CD8-positive, alpha-beta memory T cell (primary cell): ENCODE measurements around the gene TMEM150C. TPM values are rescaled to one million over a fixed set of nuclear protein-coding genes. Genes with fewer than 3 reads are reported as not detected.
A peak's percentile ranks its signal among the peaks of the same experiment; 100 is the strongest.

ENCODE experiments used
- CTCF ChIA-PET: fragments of 350-600 bp; sonication (Branson Sonifier 250); formaldehyde crosslinking; loops from one replicate; lab custom pipeline; 2021; ENCODE audit warnings: antibody characterized with exemption; lab: Charles Lee
- POLR2A ChIA-PET: fragments of 350-600 bp; sonication (Branson Sonifier 250); formaldehyde crosslinking; loops from one replicate; lab custom pipeline; 2021; ENCODE audit warnings: antibody characterized with exemption; lab: Charles Lee
- DNase-seq, 5 donors: peaks; one replicate each; pipeline versions ENCODE4 v3.0.0 to v3.0.0-alpha.2; 2020 to 2022; ENCODE audit warnings: mixed read lengths in 1 of 5
- H3K27ac ChIP-seq: one replicate; pipeline ENCODE4 v1.7.0; 2013; ENCODE audit warnings: low read depth, mild to moderate bottlenecking, low read length, moderate library complexity
- H3K27me3 ChIP-seq: 2 replicates; pipeline ENCODE4 v1.7.0; 2013; ENCODE audit warnings: low read length, mild to moderate bottlenecking; ENCODE audit not compliant: insufficient read depth, poor library complexity, severe bottlenecking
- H3K36me3 ChIP-seq: 2 replicates; pipeline ENCODE4 v1.7.0; 2013; ENCODE audit warnings: mild to moderate bottlenecking, low read length, moderate library complexity; ENCODE audit not compliant: insufficient read depth
- H3K4me1 ChIP-seq: 2 replicates; pipeline ENCODE4 v1.7.0; 2013; ENCODE audit warnings: mild to moderate bottlenecking, low read length, moderate library complexity; ENCODE audit not compliant: insufficient read depth
- H3K4me3 ChIP-seq: 2 replicates; pipeline ENCODE4 v1.7.0; 2013; ENCODE audit warnings: mild to moderate bottlenecking, low read length
- H3K9me3 ChIP-seq: 2 replicates; pipeline ENCODE4 v1.7.0; 2013; ENCODE audit warnings: mild to moderate bottlenecking, low read length
- H3K27ac Mint-ChIP-seq, 8 donors: one replicate each; pipeline ENCODE4 v1.8.0; 2020 to 2021; ENCODE audit warnings: mixed read lengths in 8 of 8, mild to moderate bottlenecking in 6 of 8, inconsistent platforms in 3 of 8, moderate library complexity in 3 of 8
- H3K27me3 Mint-ChIP-seq, 2 donors: one replicate each; pipeline ENCODE4 v1.8.0; 2020 to 2021; ENCODE audit warnings: mixed read lengths in 2 of 2, mild to moderate bottlenecking in 1 of 2, moderate library complexity in 1 of 2
- H3K36me3 Mint-ChIP-seq, 3 donors: one replicate each; pipeline ENCODE4 v1.8.0; 2020 to 2021; ENCODE audit warnings: mixed read lengths in 3 of 3, inconsistent platforms in 1 of 3, mild to moderate bottlenecking in 1 of 3
- H3K4me1 Mint-ChIP-seq, 3 donors: one replicate each; pipeline ENCODE4 v1.8.0; 2020 to 2021; ENCODE audit warnings: mixed read lengths in 3 of 3, inconsistent platforms in 1 of 3, mild to moderate bottlenecking in 1 of 3
- H3K4me3 Mint-ChIP-seq, 7 donors: one replicate each; pipeline ENCODE4 v1.8.0; 2020 to 2021; ENCODE audit warnings: mixed read lengths in 7 of 7, mild to moderate bottlenecking in 6 of 7, moderate library complexity in 4 of 7, inconsistent platforms in 2 of 7
- H3K9me3 Mint-ChIP-seq, 5 donors: one replicate each; pipeline ENCODE4 v1.8.0; 2020 to 2022; ENCODE audit warnings: mixed read lengths in 5 of 5, mild to moderate bottlenecking in 3 of 5, moderate library complexity in 2 of 5, inconsistent platforms in 1 of 5
- polyA plus RNA-seq: library from polyadenylated mRNA; unstranded; fragments of 300-500 nt; fragmentation: Illumina TruSeq; gene quantifications from one replicate; pipeline ENCODE4 v1.2.3, GENCODE V29; 2021
- total RNA-seq, 2 experiments: library from RNA; stranded (reverse); gene quantifications; one replicate each; pipeline ENCODE4 v1.2.3, GENCODE V29; 2021

The TMEM150C gene
- total and polyA plus RNA-seq, 3 experiments from 2014 or later = 0.17 TPM; not detected in 2

DNA sequence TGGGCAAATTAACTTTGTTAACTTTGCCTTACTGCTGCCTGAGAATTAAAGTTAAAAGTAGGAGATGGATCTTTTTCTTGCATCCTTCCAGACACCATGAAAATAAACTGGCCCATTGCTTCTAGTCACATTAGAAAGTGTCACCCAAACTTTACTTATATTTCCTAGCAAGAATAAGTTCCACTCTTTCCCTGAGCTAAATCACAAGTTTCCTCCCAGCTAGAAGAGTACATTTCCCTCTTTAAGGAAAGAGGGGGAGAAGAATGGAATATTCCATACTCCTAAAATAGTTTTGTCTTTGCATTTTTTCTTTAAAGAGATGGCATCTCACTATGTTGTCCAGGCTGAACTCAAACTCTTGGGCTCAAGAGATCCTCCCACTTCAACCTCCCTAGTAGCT, 53.8 kb downstream of the TMEM150C start:
- H3K27me3 ChIP-seq = no peaks in the 10 kb centered on the region
- H3K36me3 Mint-ChIP-seq = no peaks in the 10 kb centered on the region
- CTCF ChIA-PET = no interaction called here
- no peak overlapping the region for H3K27ac Mint-ChIP-seq
- H3K27me3 Mint-ChIP-seq = peaks cover 3 to 24% of the 10 kb centered on the region in 2 donors
- POLR2A ChIA-PET = no interaction called here
- H3K4me3 ChIP-seq = no peak overlapping the region
- no peaks in the 10 kb centered on the region for H3K4me1 Mint-ChIP-seq
- no peaks in the 10 kb centered on the region for H3K9me3 Mint-ChIP-seq
- no peaks in the 10 kb centered on the region for H3K4me1 ChIP-seq
- H3K4me3 Mint-ChIP-seq = no peak overlapping the region
- no peak overlapping the region for H3K27ac ChIP-seq
- H3K9me3 ChIP-seq = no peaks in the 10 kb centered on the region
- no peaks in the 10 kb centered on the region for H3K36me3 ChIP-seq
- DNase-seq = no peak

- Mint-ChIP-seq H3K4me3 (no peak overlapping the region), H3K27ac (no peak overlapping the region), H3K9me3 (no peaks in the 10 kb centered on the region), H3K4me1 (no peaks in the 10 kb centered on the region), H3K27me3 (no peaks in the 10 kb centered on the region), H3K36me3 (peaks cover 0 to 1% (median 0%) of the 10 kb centered on the region in 3 donors)
- no peak for DNase-seq
- no peaks in the 10 kb centered on the region for H3K27me3 ChIP-seq
- H3K9me3 ChIP-seq = no peaks in the 10 kb centered on the region
- POLR2A ChIA-PET = no interaction called here
- H3K27ac ChIP-seq = no peak overlapping the region
- no peaks in the 10 kb centered on the region for H3K36me3 ChIP-seq
- CTCF ChIA-PET = no interaction called here
- no peaks in the 10 kb centered on the region for H3K4me1 ChIP-seq
- H3K4me3 ChIP-seq = no peak overlapping the region
These were observed 60.7 kb downstream of the TMEM150C start for GRCh38 chr4:82501154-82501442.

DNA sequence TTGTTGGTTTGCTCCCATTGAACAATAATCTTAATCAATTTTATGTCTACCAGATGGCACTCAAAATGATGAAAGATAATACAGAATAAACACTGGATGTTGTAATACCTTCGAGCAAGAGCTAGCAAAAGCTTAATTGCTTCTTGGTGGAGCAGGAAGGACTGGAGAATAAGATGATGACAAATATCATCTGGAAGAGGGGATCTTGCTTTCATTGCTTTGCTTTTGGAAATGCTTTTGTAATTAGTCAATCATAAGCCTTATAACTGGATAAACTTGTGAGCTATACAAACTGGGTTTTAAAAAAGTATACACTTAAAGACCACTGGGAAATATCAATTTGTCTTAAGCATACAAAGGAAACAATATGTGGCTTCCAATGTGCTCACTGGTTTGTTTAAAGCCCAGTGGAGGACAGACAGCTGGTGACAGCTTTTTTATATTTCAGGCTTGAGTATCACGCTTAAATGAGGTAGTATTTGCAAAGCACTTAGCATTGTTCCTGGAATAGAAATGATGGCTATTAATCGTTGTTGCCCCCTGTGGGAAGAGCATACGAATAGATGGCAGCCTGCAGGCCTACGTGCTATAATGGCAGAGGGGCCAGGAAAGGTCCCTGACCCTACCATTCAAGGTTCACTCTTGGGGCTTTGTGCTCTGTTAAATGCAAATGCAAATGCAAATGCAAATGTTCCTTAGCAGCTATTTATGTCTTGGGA, 61.2 kb downstream of the TMEM150C start:
- Histone ChIP-seq H3K4me3 (no peak overlapping the region), H3K27me3 (no peaks in the 10 kb centered on the region), H3K4me1 (no peaks in the 10 kb centered on the region), H3K36me3 (no peaks in the 10 kb centered on the region), H3K9me3 (no peaks in the 10 kb centered on the region), H3K27ac (no peak overlapping the region)
- peak overlapping the region in 1 of 8 donors; percentile 27 for H3K27ac Mint-ChIP-seq
- no peak for DNase-seq
- ChIA-PET POLR2A (no interaction called here), CTCF (no interaction called here)
- H3K36me3 Mint-ChIP-seq = peaks cover 0 to 1% (median 0%) of the 10 kb centered on the region in 3 donors
- no peaks in the 10 kb centered on the region for H3K9me3 Mint-ChIP-seq
- no peak overlapping the region for H3K4me3 Mint-ChIP-seq
- H3K27me3 Mint-ChIP-seq = no peaks in the 10 kb centered on the region
- H3K4me1 Mint-ChIP-seq = no peaks in the 10 kb centered on the region

GRCh38 chr4:82499738-82500434, 61.9 kb downstream of the TMEM150C start:
- H3K9me3 Mint-ChIP-seq = no peaks in the 10 kb centered on the region
- peaks cover 0 to 1% (median 0%) of the 10 kb centered on the region in 3 donors for H3K36me3 Mint-ChIP-seq
- POLR2A ChIA-PET = no interaction called here
- no peak overlapping the region for H3K27ac ChIP-seq
- H3K4me1 Mint-ChIP-seq = no peaks in the 10 kb centered on the region
- H3K36me3 ChIP-seq = no peaks in the 10 kb centered on the region
- CTCF ChIA-PET = no interaction called here
- no peaks in the 10 kb centered on the region for H3K27me3 Mint-ChIP-seq
- no peak overlapping the region for H3K4me3 ChIP-seq
- no peaks in the 10 kb centered on the region for H3K9me3 ChIP-seq
- no peak for DNase-seq
- no peak overlapping the region for H3K4me3 Mint-ChIP-seq
- H3K27ac Mint-ChIP-seq = no peak overlapping the region
- H3K4me1 ChIP-seq = no peaks in the 10 kb centered on the region
- H3K27me3 ChIP-seq = no peaks in the 10 kb centered on the region

DNA sequence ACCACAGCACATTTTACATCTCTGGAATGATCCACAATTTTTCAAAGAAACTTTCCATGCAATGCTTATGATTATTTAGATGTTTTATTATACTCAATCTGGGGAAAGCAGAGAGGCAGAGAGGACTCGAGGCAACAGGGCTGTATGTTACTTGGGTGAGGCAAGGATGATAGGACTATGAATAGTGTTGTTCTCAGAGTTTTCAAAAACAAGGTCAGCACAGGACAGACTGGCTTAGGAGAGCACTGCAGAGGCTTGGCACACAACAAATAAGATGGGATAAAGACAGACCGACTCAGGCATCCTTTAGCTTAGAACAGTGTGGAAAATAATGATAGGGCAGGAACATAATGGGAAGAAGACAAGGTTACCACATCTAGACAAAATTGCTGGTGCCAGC, 65.4 kb downstream of the TMEM150C start:
- ChIA-PET POLR2A (no interaction called here), CTCF (no interaction called here)
- no peaks in the 10 kb centered on the region for H3K9me3 Mint-ChIP-seq
- no peaks in the 10 kb centered on the region for H3K4me1 ChIP-seq
- no peak overlapping the region for H3K4me3 ChIP-seq
- no peak for DNase-seq
- H3K4me3 Mint-ChIP-seq = no peak overlapping the region
- H3K9me3 ChIP-seq = no peaks in the 10 kb centered on the region
- no peaks in the 10 kb centered on the region for H3K36me3 ChIP-seq
- H3K27me3 ChIP-seq = no peaks in the 10 kb centered on the region
- H3K4me1 Mint-ChIP-seq = no peaks in the 10 kb centered on the region
- H3K27ac Mint-ChIP-seq = no peak overlapping the region
- no peak overlapping the region for H3K27ac ChIP-seq
- H3K27me3 Mint-ChIP-seq = no peaks in the 10 kb centered on the region
- peaks cover 0 to 1% (median 0%) of the 10 kb centered on the region in 3 donors for H3K36me3 Mint-ChIP-seq

DNA sequence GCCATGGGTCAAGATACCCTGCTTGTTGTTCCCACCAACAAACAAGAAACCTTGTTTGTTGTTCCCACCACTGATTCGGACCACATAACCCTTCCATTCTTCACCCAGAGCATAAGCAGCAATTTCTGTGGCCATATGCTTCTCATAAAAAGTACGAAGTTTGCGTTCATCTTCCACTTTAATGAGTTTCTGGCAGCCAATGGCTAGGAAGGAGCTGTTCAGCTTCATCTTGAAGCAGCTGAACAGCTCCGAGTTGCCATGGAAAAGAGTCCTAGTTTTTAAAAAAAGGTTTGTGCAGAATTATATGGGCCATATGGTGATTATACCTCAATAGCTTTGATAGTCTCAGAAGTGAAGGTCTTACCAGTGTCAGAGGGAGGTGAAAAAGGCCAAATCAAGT, 66.1 kb downstream of the TMEM150C start:
- no peaks in the 10 kb centered on the region for H3K9me3 Mint-ChIP-seq
- no peaks in the 10 kb centered on the region for H3K9me3 ChIP-seq
- DNase-seq = no peak
- no peak overlapping the region for H3K4me3 Mint-ChIP-seq
- H3K27me3 ChIP-seq = no peaks in the 10 kb centered on the region
- H3K27me3 Mint-ChIP-seq = no peaks in the 10 kb centered on the region
- no peak overlapping the region for H3K4me3 ChIP-seq
- H3K4me1 ChIP-seq = no peaks in the 10 kb centered on the region
- H3K36me3 Mint-ChIP-seq = peaks cover 0 to 1% (median 0%) of the 10 kb centered on the region in 3 donors
- peak overlapping the region in 1 of 8 donors; percentile 14 for H3K27ac Mint-ChIP-seq
- H3K27ac ChIP-seq = no peak overlapping the region
- H3K4me1 Mint-ChIP-seq = no peaks in the 10 kb centered on the region
- no peaks in the 10 kb centered on the region for H3K36me3 ChIP-seq
- POLR2A ChIA-PET = no interaction called here
- CTCF ChIA-PET = no interaction called here

GRCh38 chr4:82493721-82494425, 67.9 kb downstream of the TMEM150C start:
- Mint-ChIP-seq H3K4me1 (no peaks in the 10 kb centered on the region), H3K9me3 (no peaks in the 10 kb centered on the region), H3K36me3 (peaks cover 0 to 6% (median 0%) of the 10 kb centered on the region in 3 donors), H3K27ac (no peak overlapping the region), H3K4me3 (no peak overlapping the region), H3K27me3 (peaks cover 0 to 2% of the 10 kb centered on the region in 2 donors)
- H3K27me3 ChIP-seq = no peaks in the 10 kb centered on the region
- ChIA-PET POLR2A (no interaction called here), CTCF (no interaction called here)
- H3K36me3 ChIP-seq = no peaks in the 10 kb centered on the region
- H3K27ac ChIP-seq = no peak overlapping the region
- DNase-seq = no peak
- H3K4me1 ChIP-seq = no peaks in the 10 kb centered on the region
- no peak overlapping the region for H3K4me3 ChIP-seq
- no peaks in the 10 kb centered on the region for H3K9me3 ChIP-seq

GRCh38 chr4:82491251-82491960, 70.4 kb downstream of the TMEM150C start:
- Histone ChIP-seq H3K27ac (no peak overlapping the region), H3K4me3 (no peak overlapping the region), H3K36me3 (no peaks in the 10 kb centered on the region), H3K9me3 (no peaks in the 10 kb centered on the region), H3K27me3 (no peaks in the 10 kb centered on the region), H3K4me1 (no peaks in the 10 kb centered on the region)
- no peaks in the 10 kb centered on the region for H3K9me3 Mint-ChIP-seq
- peak overlapping the region in 1 of 8 donors; percentile 10 for H3K27ac Mint-ChIP-seq
- no peak overlapping the region for H3K4me3 Mint-ChIP-seq
- peaks cover 0 to 4% (median 0%) of the 10 kb centered on the region in 3 donors for H3K36me3 Mint-ChIP-seq
- DNase-seq = no peak
- CTCF ChIA-PET = no interaction called here
- POLR2A ChIA-PET = no interaction called here
- no peaks in the 10 kb centered on the region for H3K4me1 Mint-ChIP-seq
- peaks cover 0 to 2% of the 10 kb centered on the region in 2 donors for H3K27me3 Mint-ChIP-seq
